ENCODE measurements around the gene GLYATL2. TPM values are rescaled to one million over a fixed set of nuclear protein-coding genes. Genes with fewer than 3 reads are reported as not detected.

GLYATL2 gene
- total and polyA plus RNA-seq, 2 of the 8 experiments (the other 6 are each of a cell fraction or from before 2014, with no cell fraction given): 0.39 to 0.69 TPM

DNA sequence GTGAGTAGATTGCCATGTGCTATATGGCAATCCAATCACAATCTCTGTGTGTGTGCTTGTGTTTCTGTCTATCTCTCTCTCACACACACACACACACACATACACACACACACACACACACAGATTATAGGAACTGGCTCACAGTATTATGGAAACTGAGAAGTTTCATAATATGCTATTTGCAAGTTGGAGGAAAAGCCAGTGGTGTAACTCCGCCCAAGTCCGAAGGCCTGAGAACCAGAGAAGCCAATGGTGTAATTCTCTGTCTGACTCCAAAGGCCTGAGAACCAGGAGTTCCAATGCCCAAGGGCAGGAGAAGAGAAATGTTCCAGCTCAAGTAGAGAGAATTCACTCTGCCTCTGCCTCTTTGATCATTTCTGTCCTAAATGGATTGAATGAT lies 37.2 kb downstream of the GLYATL2 start (continued):
- TF ChIP-seq, protein P1, sequence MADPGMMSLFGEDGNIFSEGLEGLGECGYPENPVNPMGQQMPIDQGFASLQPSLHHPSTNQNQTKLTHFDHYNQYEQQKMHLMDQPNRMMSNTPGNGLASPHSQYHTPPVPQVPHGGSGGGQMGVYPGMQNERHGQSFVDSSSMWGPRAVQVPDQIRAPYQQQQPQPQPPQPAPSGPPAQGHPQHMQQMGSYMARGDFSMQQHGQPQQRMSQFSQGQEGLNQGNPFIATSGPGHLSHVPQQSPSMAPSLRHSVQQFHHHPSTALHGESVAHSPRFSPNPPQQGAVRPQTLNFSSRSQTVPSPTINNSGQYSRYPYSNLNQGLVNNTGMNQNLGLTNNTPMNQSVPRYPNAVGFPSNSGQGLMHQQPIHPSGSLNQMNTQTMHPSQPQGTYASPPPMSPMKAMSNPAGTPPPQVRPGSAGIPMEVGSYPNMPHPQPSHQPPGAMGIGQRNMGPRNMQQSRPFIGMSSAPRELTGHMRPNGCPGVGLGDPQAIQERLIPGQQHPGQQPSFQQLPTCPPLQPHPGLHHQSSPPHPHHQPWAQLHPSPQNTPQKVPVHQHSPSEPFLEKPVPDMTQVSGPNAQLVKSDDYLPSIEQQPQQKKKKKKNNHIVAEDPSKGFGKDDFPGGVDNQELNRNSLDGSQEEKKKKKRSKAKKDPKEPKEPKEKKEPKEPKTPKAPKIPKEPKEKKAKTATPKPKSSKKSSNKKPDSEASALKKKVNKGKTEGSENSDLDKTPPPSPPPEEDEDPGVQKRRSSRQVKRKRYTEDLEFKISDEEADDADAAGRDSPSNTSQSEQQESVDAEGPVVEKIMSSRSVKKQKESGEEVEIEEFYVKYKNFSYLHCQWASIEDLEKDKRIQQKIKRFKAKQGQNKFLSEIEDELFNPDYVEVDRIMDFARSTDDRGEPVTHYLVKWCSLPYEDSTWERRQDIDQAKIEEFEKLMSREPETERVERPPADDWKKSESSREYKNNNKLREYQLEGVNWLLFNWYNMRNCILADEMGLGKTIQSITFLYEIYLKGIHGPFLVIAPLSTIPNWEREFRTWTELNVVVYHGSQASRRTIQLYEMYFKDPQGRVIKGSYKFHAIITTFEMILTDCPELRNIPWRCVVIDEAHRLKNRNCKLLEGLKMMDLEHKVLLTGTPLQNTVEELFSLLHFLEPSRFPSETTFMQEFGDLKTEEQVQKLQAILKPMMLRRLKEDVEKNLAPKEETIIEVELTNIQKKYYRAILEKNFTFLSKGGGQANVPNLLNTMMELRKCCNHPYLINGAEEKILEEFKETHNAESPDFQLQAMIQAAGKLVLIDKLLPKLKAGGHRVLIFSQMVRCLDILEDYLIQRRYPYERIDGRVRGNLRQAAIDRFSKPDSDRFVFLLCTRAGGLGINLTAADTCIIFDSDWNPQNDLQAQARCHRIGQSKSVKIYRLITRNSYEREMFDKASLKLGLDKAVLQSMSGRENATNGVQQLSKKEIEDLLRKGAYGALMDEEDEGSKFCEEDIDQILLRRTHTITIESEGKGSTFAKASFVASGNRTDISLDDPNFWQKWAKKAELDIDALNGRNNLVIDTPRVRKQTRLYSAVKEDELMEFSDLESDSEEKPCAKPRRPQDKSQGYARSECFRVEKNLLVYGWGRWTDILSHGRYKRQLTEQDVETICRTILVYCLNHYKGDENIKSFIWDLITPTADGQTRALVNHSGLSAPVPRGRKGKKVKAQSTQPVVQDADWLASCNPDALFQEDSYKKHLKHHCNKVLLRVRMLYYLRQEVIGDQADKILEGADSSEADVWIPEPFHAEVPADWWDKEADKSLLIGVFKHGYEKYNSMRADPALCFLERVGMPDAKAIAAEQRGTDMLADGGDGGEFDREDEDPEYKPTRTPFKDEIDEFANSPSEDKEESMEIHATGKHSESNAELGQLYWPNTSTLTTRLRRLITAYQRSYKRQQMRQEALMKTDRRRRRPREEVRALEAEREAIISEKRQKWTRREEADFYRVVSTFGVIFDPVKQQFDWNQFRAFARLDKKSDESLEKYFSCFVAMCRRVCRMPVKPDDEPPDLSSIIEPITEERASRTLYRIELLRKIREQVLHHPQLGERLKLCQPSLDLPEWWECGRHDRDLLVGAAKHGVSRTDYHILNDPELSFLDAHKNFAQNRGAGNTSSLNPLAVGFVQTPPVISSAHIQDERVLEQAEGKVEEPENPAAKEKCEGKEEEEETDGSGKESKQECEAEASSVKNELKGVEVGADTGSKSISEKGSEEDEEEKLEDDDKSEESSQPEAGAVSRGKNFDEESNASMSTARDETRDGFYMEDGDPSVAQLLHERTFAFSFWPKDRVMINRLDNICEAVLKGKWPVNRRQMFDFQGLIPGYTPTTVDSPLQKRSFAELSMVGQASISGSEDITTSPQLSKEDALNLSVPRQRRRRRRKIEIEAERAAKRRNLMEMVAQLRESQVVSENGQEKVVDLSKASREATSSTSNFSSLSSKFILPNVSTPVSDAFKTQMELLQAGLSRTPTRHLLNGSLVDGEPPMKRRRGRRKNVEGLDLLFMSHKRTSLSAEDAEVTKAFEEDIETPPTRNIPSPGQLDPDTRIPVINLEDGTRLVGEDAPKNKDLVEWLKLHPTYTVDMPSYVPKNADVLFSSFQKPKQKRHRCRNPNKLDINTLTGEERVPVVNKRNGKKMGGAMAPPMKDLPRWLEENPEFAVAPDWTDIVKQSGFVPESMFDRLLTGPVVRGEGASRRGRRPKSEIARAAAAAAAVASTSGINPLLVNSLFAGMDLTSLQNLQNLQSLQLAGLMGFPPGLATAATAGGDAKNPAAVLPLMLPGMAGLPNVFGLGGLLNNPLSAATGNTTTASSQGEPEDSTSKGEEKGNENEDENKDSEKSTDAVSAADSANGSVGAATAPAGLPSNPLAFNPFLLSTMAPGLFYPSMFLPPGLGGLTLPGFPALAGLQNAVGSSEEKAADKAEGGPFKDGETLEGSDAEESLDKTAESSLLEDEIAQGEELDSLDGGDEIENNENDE (IDR thresholded peaks at IDR 0.05; ENCODE audit: insufficient replicate concordance, low read length): no peak
- no peak for TF ChIP-seq GTF2F1 (IDR thresholded peaks at IDR 0.05; ENCODE audit: borderline replicate concordance, low read depth, low read length)
- TF ChIP-seq POU5F1 (IDR thresholded peaks at IDR 0.05; ENCODE audit: low read depth, low read length): no peak
- no peak for TF ChIP-seq SP1 (IDR thresholded peaks at IDR 0.05; ENCODE audit: low read depth, low read length)
- no peak for TF ChIP-seq EZH2 (IDR thresholded peaks at IDR 0.05; ENCODE audit: low read depth, low read length, severe bottlenecking)
- TF ChIP-seq JUN (IDR thresholded peaks at IDR 0.05; ENCODE audit: low read depth, low read length): no peak
- no peak for TF ChIP-seq TEAD4 (IDR thresholded peaks at IDR 0.05; ENCODE audit: low read depth, low read length)
